ENCODE results near the gene HSDL1. TPM values are rescaled to one million over a fixed set of nuclear protein-coding genes. Genes with fewer than 3 reads are reported as not detected.

The HSDL1 gene
- total RNA-seq (100 to 1,000 TPM in 1 of 5 donors, 10 to 100 TPM in 3, 1 to 10 TPM in 1; 7.2 to 374 (median 16.5) TPM), polyA plus RNA-seq (1 to 10 TPM; 7.5 to 7.9 (median 7.8) TPM)
- long read RNA-seq, donor 1, partial matches to known transcripts: 0 of 4 reads
- long read RNA-seq, donor 1, other reads (novel, unspliced or antisense): 0 of 4 reads
- long read RNA-seq, donor 2, partial matches to known transcripts: 0 of 6 reads
- long read RNA-seq, donor 2, other reads (novel, unspliced or antisense): 0 of 6 reads
- long read RNA-seq, donor 3, transcript HSDL1-208 (1 exons, 3,059 nt): major isoform, 7 of 9 reads
- long read RNA-seq, donor 3, partial matches to known transcripts: 0 of 9 reads
- long read RNA-seq, donor 3, other reads (novel, unspliced or antisense): 0 of 9 reads
- long read RNA-seq, donor 4, partial matches to known transcripts: 0 of 1 reads
- long read RNA-seq, donor 4, other reads (novel, unspliced or antisense): 0 of 1 reads
- long read RNA-seq, donor 5, transcript HSDL1-208 (1 exons, 3,059 nt): major isoform, 6 of 11 reads
- long read RNA-seq, donor 5, partial matches to known transcripts: 0 of 11 reads
- long read RNA-seq, donor 5, other reads (novel, unspliced or antisense): 0 of 11 reads
- long read RNA-seq, donor 6, transcript HSDL1-208 (1 exons, 3,059 nt): major isoform, 8 of 13 reads
- long read RNA-seq, donor 6, partial matches to known transcripts: 0 of 13 reads
- long read RNA-seq, donor 6, other reads (novel, unspliced or antisense): 0 of 13 reads
- long read RNA-seq, donor 7, transcript HSDL1-208 (1 exons, 3,059 nt): major isoform, 6 of 10 reads
- long read RNA-seq, donor 7, partial matches to known transcripts: 0 of 10 reads
- long read RNA-seq, donor 7, other reads (novel, unspliced or antisense): 0 of 10 reads
- long read RNA-seq, donor 8, transcript HSDL1-208 (1 exons, 3,059 nt): major isoform, 8 of 15 reads
- long read RNA-seq, donor 8, transcript HSDL1-201 (6 exons, 3,519 nt): minor isoform, 6 of 15 reads
- long read RNA-seq, donor 8, partial matches to known transcripts: 0 of 15 reads
- long read RNA-seq, donor 8, other reads (novel, unspliced or antisense): 0 of 15 reads
- long read RNA-seq, donor 9, transcript HSDL1-201 (6 exons, 3,519 nt): minor isoform, 5 of 16 reads
- long read RNA-seq, donor 9, transcript HSDL1-208 (1 exons, 3,059 nt): major isoform, 11 of 16 reads
- long read RNA-seq, donor 9, partial matches to known transcripts: 0 of 16 reads
- long read RNA-seq, donor 9, other reads (novel, unspliced or antisense): 0 of 16 reads
- long read RNA-seq, donor 10, partial matches to known transcripts: 0 of 3 reads
- long read RNA-seq, donor 10, other reads (novel, unspliced or antisense): 0 of 3 reads

DNA sequence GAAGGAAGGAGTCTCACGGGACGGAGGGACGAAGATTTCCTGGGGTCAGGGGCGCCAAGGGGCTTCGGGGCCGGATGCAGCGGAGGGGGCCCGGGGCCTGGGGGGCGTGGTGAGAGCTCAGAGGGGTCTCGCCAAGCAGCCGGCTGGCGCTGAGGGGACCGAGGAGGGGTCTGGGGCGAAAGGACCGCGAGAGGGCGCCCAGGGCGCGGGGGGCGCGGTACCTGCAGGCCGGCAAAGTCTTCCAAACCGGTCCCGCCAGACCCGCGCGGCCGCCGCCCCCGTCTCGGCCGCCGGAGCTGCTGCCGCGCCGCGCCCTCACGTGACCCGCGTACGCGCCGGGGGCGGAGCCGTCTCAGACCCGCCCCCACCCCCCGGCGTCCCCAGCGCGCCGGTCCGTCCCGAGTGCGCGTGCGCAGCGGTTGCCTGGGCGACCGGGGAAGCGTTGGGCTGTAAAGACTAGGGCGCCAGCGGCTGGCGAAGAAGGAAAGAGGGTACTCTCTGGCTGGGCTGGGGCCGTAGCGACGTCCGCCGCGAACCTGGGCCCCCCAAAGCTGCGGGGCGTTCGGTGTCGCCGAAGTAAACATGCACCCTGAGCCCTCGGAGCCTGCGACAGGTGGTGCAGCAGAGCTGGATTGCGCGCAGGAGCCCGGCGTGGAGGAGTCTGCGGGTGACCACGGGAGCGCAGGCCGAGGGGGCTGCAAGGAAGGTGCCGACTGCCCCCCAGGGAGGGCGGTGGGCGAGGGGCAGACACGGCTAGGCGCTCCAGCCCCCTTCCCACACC lies at the start of gene HSDL1, which contains the start of gene DNAAF1:
HSDL1 (minus strand) TSS at position 319 of the 781 bp plus-strand sequence. CDS start 13,856 bp downstream, outside the sequence.
DNAAF1 (plus strand) TSS at position 450 of the 781 bp plus-strand sequence; CDS start at position 583, 133 bp downstream.
- TF ChIP-seq POLR2A (IDR thresholded peaks at IDR 0.05) (no peak), POLR2AphosphoS5 (IDR thresholded peaks at IDR 0.05) (peak in 1 of 3 donors; percentile 22)
- intact Hi-C loops (cut with DNase I; ENCODE audit: low total_unique reads): no loop called here
- H3K27me3 ChIP-seq: no peaks in the 10 kb centered on the region

DNA sequence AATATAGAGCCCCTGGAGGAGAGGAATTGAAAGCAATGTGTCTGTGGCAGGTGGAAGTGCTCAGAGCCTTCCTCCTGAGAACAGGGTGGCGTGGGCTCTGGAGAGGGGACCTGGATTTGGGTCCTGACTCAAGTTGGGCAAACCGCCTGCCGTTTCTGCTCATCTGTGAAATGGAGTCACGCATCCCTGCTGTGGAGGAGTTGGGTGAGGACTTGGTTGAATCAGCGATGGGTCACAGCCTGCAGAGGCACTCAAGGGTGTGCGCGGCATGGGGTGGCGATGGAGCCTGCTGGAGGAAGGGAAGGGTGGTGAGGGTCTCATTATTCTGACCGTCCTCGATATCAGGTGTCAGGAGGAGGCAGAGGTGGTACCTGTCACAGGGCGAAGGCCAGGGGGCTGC lies 49.0 kb upstream of the HSDL1 start:
- Histone ChIP-seq H3K27me3 (peaks cover 0 to 30% (median 10%) of the 10 kb centered on the region in 3 donors), H3K4me1 (no peaks in the 10 kb centered on the region), H3K9me3 (no peaks in the 10 kb centered on the region), H3K4me3 (no peak overlapping the region), H3K36me3 (no peaks in the 10 kb centered on the region), H3K27ac (no peak overlapping the region)
- DNase-seq: no peak
- 86 to 90% (median 89%) methylated on average over 11 of the region's 11 CpGs for WGBS, 5 donors
- TF ChIP-seq POLR2A (IDR thresholded peaks at IDR 0.05) (no peak), EP300 (IDR thresholded peaks at IDR 0.05) (no peak), POLR2AphosphoS5 (IDR thresholded peaks at IDR 0.05) (no peak)
- TF ChIP-seq, protein P1, sequence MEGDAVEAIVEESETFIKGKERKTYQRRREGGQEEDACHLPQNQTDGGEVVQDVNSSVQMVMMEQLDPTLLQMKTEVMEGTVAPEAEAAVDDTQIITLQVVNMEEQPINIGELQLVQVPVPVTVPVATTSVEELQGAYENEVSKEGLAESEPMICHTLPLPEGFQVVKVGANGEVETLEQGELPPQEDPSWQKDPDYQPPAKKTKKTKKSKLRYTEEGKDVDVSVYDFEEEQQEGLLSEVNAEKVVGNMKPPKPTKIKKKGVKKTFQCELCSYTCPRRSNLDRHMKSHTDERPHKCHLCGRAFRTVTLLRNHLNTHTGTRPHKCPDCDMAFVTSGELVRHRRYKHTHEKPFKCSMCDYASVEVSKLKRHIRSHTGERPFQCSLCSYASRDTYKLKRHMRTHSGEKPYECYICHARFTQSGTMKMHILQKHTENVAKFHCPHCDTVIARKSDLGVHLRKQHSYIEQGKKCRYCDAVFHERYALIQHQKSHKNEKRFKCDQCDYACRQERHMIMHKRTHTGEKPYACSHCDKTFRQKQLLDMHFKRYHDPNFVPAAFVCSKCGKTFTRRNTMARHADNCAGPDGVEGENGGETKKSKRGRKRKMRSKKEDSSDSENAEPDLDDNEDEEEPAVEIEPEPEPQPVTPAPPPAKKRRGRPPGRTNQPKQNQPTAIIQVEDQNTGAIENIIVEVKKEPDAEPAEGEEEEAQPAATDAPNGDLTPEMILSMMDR (IDR thresholded peaks at IDR 0.05): no peak
- intact Hi-C loops (cut with DNase I; ENCODE audit: low total_unique reads): loop anchor here (10.0 kb wide), 1 partner anchor 219 kb away; no protein-coding TSS in a partner anchor

More for the DNA sequence above, at the start of gene HSDL1, which contains the start of gene DNAAF1:
- H3K4me1 ChIP-seq: peaks cover 15 to 20% (median 17%) of the 10 kb centered on the region in 4 donors
- WGBS, 5 donors: 0 to 1% (median 1%) methylated on average over 35 to 89 of the region's 89 CpGs
- H3K36me3 ChIP-seq: no peaks in the 10 kb centered on the region
- no peaks in the 10 kb centered on the region for H3K9me3 ChIP-seq
- DNase-seq: peak; percentile 95 to 97
- H3K4me3 ChIP-seq: peak within 1 kb of the TSS; percentile 97 to 98 (median 98)
- H3K27ac ChIP-seq: peak within 1 kb of the TSS; percentile 66 to 90 (median 81)

DNA sequence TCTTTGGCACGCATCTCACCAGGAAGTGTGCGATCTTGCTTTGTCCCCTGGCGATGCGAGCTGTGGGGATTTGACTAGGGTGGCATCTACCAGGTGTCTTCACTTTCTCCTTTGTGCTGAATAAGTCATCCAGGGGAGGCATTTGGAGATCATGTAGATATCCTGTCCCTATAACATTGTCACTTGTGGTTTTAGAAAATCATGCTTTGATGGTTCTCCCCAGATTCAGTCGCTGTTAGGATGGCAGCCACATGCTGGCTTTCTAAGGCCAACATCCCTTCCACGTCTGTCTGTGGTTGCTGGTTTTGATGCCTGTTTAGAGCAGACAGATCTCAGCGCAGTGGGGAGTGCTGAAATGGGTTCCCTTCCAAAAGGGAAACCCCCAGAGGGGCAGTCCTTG lies 48.5 kb upstream of the HSDL1 start:
- intact Hi-C loops (cut with DNase I; ENCODE audit: low total_unique reads): loop anchor here (10.0 kb wide), 1 partner anchor 219 kb away; no protein-coding TSS in a partner anchor
- no peak for DNase-seq
- H3K36me3 ChIP-seq: no peaks in the 10 kb centered on the region
- no peak overlapping the region for H3K27ac ChIP-seq
- H3K9me3 ChIP-seq: no peaks in the 10 kb centered on the region
- 80 to 86% (median 83%) methylated on average over 7 of the region's 7 CpGs for WGBS, 5 donors
- TF ChIP-seq POLR2AphosphoS5 (IDR thresholded peaks at IDR 0.05): no peak
- TF ChIP-seq, protein P1 (IDR thresholded peaks at IDR 0.05): no peak
- H3K4me3 ChIP-seq: no peak overlapping the region
- peaks cover 0 to 30% (median 10%) of the 10 kb centered on the region in 3 donors for H3K27me3 ChIP-seq
- no peaks in the 10 kb centered on the region for H3K4me1 ChIP-seq

DNA sequence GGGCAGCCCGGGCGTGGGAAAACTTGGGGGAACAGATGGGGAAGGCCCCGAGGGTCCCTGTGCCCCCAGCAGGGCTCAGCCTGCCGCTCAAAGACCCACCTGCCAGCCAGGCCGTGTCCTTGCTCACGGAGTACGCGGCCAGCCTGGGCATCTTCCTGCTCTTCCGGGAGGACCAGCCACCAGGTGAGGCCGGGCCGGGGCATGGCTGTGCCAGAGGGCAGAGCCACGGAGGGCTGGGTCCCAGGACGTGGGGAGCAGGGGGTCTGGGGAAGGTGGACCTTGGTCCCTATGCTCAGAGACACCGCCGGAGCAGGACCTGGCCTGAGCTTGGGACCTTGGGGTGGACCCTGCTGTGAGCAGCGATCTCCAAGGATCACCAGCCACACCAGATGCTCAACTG lies 46.5 kb upstream of the HSDL1 start:
- intact Hi-C loops (cut with DNase I; ENCODE audit: low total_unique reads): loop anchor here (10.0 kb wide), 1 partner anchor 217 kb away; no protein-coding TSS in a partner anchor
- no peak overlapping the region for H3K4me3 ChIP-seq

More for the DNA sequence above, 46.5 kb upstream of the HSDL1 start:
- TF ChIP-seq POLR2A (IDR thresholded peaks at IDR 0.05) (no peak), EP300 (IDR thresholded peaks at IDR 0.05) (no peak)
- TF ChIP-seq, protein P1 (IDR thresholded peaks at IDR 0.05): no peak
- Histone ChIP-seq H3K36me3 (no peaks in the 10 kb centered on the region), H3K27ac (no peak overlapping the region), H3K27me3 (peaks cover 0 to 16% (median 10%) of the 10 kb centered on the region in 3 donors), H3K4me1 (peaks cover 0 to 4% (median 2%) of the 10 kb centered on the region in 4 donors), H3K9me3 (no peaks in the 10 kb centered on the region)
- DNase-seq: no peak
- WGBS, 5 donors: 85 to 94% (median 91%) methylated on average over 13 to 16 of the region's 16 CpGs
